Bronchial epithelial cell (primary cell): Measurements from ENCODE around the gene AMACR. TPM values are rescaled to one million over a fixed set of nuclear protein-coding genes. Genes with fewer than 3 reads are reported as not detected.
"Not testable (repeated sequence)": the region's sequence is repeated elsewhere in the genome, so short reads cannot be mapped to it uniquely, and the experiment has no call there.

Experiments
- DNase-seq: peaks from one replicate; pipeline ENCODE4 v3.0.0-alpha.2; 2010; ENCODE audit warnings: low read depth
- FAIRE-seq: peaks from 2 replicates; lab custom pipeline; 2011; peaks lifted over from hg19 to GRCh38; lab: Jason Lieb, UNC
- H3K27me3 ChIP-seq: 2 replicates; pipeline ENCODE4 v1.5.1; 2011; ENCODE audit warnings: low read length; ENCODE audit not compliant: control insufficient read depth, insufficient read depth
- H3K36me3 ChIP-seq: 2 replicates; pipeline ENCODE4 v1.5.1; 2011; ENCODE audit warnings: low read length; ENCODE audit not compliant: control insufficient read depth, insufficient read depth
- H3K4me3 ChIP-seq: 2 replicates; pipeline ENCODE4 v1.5.1; 2011; ENCODE audit warnings: mild to moderate bottlenecking, low read depth, low read length, control low read depth
- total RNA-seq: library from RNA; depleted of rRNA; stranded (reverse); fragments of >200 nt; gene quantifications from 2 replicates; pipeline ENCODE4 v1.2.1, GENCODE V29; 2014
- TF ChIP-seq, protein P1 (sequence below): IDR thresholded peaks from 2 replicates; pipeline ENCODE4 v1.5.1; 2011; ENCODE audit warnings: mild to moderate bottlenecking, moderate library complexity, low read length, control low read depth, inconsistent platforms; ENCODE audit not compliant: insufficient read depth, severe bottlenecking

The AMACR gene
- total RNA-seq, 1 donor from 2014 or later: 6.3 TPM

- Histone ChIP-seq H3K27me3 (no peaks in the 10 kb centered on the region), H3K4me3 (no peak overlapping the region), H3K36me3 (no peaks in the 10 kb centered on the region)
- FAIRE-seq (no peak), DNase-seq (no peak)
- TF ChIP-seq, protein P1, sequence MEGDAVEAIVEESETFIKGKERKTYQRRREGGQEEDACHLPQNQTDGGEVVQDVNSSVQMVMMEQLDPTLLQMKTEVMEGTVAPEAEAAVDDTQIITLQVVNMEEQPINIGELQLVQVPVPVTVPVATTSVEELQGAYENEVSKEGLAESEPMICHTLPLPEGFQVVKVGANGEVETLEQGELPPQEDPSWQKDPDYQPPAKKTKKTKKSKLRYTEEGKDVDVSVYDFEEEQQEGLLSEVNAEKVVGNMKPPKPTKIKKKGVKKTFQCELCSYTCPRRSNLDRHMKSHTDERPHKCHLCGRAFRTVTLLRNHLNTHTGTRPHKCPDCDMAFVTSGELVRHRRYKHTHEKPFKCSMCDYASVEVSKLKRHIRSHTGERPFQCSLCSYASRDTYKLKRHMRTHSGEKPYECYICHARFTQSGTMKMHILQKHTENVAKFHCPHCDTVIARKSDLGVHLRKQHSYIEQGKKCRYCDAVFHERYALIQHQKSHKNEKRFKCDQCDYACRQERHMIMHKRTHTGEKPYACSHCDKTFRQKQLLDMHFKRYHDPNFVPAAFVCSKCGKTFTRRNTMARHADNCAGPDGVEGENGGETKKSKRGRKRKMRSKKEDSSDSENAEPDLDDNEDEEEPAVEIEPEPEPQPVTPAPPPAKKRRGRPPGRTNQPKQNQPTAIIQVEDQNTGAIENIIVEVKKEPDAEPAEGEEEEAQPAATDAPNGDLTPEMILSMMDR: no peak
These were observed 26.9 kb upstream of the AMACR start for GRCh38 chr5:34034534-34035327.

DNA sequence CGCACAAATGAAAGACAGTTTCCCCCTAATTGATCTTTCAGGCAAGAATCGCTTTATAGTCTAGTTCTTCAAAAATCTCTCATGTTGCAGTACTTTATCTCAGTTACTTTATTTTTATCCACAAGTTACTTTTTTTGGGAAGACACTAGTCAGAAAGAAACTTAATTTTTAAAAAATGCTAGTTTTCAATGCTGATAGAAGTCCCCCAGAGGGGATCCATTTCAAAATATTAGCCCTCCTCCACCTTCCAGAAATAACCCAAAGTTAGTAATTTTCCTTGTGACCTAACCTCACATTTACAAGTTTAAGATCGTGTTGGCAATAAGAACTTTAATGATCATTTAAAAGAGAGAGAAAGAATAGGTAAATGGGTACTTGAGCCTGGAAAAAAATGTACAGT, 24.1 kb upstream of the AMACR start:
- Histone ChIP-seq H3K27me3 (no peaks in the 10 kb centered on the region), H3K4me3 (no peak overlapping the region), H3K36me3 (no peaks in the 10 kb centered on the region)
- no peak for DNase-seq
- TF ChIP-seq, protein P1: no peak
- FAIRE-seq: no peak

DNA sequence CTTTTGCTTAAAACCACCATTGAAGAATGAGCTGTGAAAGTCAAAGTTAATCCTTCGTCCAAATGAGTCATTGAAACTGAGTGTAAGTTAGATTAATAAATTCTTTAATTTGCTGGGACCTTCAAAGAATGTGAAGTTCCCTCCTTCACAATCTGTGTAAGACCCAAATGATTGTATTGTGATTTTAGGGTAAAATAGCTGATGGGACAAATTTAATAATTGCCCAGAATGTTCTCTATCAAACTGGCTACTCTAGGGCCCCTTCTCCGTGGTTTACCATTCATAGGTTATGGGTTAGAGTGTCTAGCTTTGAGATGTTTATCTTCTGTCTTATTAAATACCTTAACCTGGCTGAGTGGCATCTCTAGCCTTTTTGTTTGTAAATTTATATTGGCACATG, 23.3 kb upstream of the AMACR start:
- no peak for FAIRE-seq
- no peaks in the 10 kb centered on the region for H3K27me3 ChIP-seq
- TF ChIP-seq, protein P1: no peak
- DNase-seq: no peak
- H3K4me3 ChIP-seq: no peak overlapping the region
- H3K36me3 ChIP-seq: no peaks in the 10 kb centered on the region

GRCh38 chr5:34030585-34030984, 22.7 kb upstream of the AMACR start:
- not testable (repeated sequence) for H3K36me3 ChIP-seq, FAIRE-seq, H3K27me3 ChIP-seq, H3K4me3 ChIP-seq, DNase-seq

DNA sequence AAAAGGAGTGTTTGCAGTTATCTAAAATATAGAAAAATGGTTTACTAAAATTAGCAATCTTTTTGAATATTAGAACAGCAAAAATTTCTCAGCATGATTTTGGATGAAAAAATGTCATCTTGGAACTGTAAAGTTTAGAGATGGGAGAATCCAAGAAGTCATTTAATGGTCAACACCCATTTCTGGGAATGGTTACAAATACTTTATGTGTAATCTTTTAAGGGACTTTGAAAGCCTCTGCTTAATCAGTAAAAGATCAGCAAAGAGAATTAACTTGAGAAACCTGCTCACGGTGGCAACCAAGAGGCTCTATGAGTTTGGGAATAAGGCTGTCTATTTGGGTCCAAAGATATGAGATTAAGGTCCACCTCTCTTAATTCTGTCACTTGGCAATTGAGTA, 22.2 kb upstream of the AMACR start:
- FAIRE-seq: no peak
- DNase-seq: no peak
- Histone ChIP-seq H3K36me3 (no peaks in the 10 kb centered on the region), H3K4me3 (no peak overlapping the region), H3K27me3 (no peaks in the 10 kb centered on the region)
- TF ChIP-seq, protein P1: no peak

GRCh38 chr5:34028349-34028748, 20.5 kb upstream of the AMACR start:
- FAIRE-seq: no peak
- H3K4me3 ChIP-seq: no peak overlapping the region
- H3K27me3 ChIP-seq: no peaks in the 10 kb centered on the region
- H3K36me3 ChIP-seq: no peaks in the 10 kb centered on the region
- TF ChIP-seq, protein P1: no peak
- DNase-seq: no peak
